ENCODE results near the gene FAM20C. TPM values are rescaled to one million over a fixed set of nuclear protein-coding genes. Genes with fewer than 3 reads are reported as not detected.

FAM20C gene
- total and polyA plus RNA-seq, 2 donors (not counting 3 experiments of a cell fraction or from before 2014, with no cell fraction given), result 14.2 to 34.5 TPM

GRCh38 chr7:281637-282036, 89.3 kb downstream of the FAM20C start:
- intact Hi-C loops (cut with micrococcal nuclease), result no loop called here
- no peak for DNase-seq (ENCODE audit: low read depth, low spot score)
- H3K4me2 ChIP-seq (ENCODE audit: insufficient read depth, low read length), result no peak overlapping the region
- no peaks in the 10 kb centered on the region for H3K36me3 ChIP-seq (ENCODE audit: control insufficient read depth in 2 of 2, extremely low read depth in 1 of 2, insufficient read depth in 2 of 2, low read length in 2 of 2)
- no peaks in the 10 kb centered on the region for H3K4me1 ChIP-seq (ENCODE audit: control insufficient read depth, extremely low read depth, insufficient read depth, low read length)
- no peak overlapping the region for H3K4me3 ChIP-seq (replicated peaks in 1 of 3; ENCODE audit: insufficient read depth in 1 of 3, low read depth in 1 of 3, low read length in 3 of 3)
- H3K27me3 ChIP-seq (ENCODE audit: control insufficient read depth in 2 of 2, insufficient read depth in 2 of 2, low read length in 2 of 2), result peaks cover 0 to 7% of the 10 kb centered on the region in 2 experiments
- BruUV-seq (replicated peaks), result no TSS peak
- POLR2A ChIA-PET, result no interaction called here
- no peaks in the 10 kb centered on the region for H4K20me1 ChIP-seq (replicated peaks; ENCODE audit: control insufficient read depth, extremely low read depth, insufficient read depth, low read length)
- no peaks in the 10 kb centered on the region for H3K9me1 ChIP-seq (replicated peaks; ENCODE audit: control insufficient read depth, extremely low read depth, insufficient read depth, low read length)
- CTCF ChIA-PET, result no interaction called here
- H3K9ac ChIP-seq (replicated peaks; ENCODE audit: extremely low read depth, insufficient read depth, low read length), result no peak overlapping the region
- FAIRE-seq, result no peak
- TF ChIP-seq CTCF (IDR thresholded peaks at IDR 0.05; ENCODE audit: extremely low read depth in 1 of 2, insufficient read depth in 1 of 2, low read depth in 1 of 2, low read length in 2 of 2), result no peak
- no peak for TF ChIP-seq JUN (IDR thresholded peaks at IDR 0.05; ENCODE audit: borderline replicate concordance, insufficient read depth, insufficient read length, low read depth)
- no peak for TF ChIP-seq FOS (IDR thresholded peaks at IDR 0.05; ENCODE audit: borderline replicate concordance, insufficient read depth, low read length)
- no peak for TF ChIP-seq EZH2 (IDR thresholded peaks at IDR 0.05; ENCODE audit: borderline replicate concordance, low read depth, low read length, severe bottlenecking)
- TF ChIP-seq POLR2A (IDR thresholded peaks at IDR 0.05; ENCODE audit: low read depth, low read length), result no peak
- no peak for TF ChIP-seq MAX (IDR thresholded peaks at IDR 0.05; ENCODE audit: insufficient read depth, insufficient read length)
- H3K27ac ChIP-seq (ENCODE audit: insufficient read depth, low read depth, low read length), result no peak overlapping the region
- no peaks in the 10 kb centered on the region for H3K9me3 ChIP-seq (replicated peaks; ENCODE audit: control insufficient read depth, insufficient read depth, low read length)
- dilution Hi-C loops (cut with MboI; ENCODE audit: extremely low pct_ligation_motif_present, low sequenced_read_pairs), result no loop called here
- H2AFZ ChIP-seq (ENCODE audit: low read depth, low read length), result no peak overlapping the region
- no peaks in the 10 kb centered on the region for H3K79me2 ChIP-seq (ENCODE audit: control insufficient read depth, insufficient read depth, low read length)

GRCh38 chr7:282621-283020, 90.2 kb downstream of the FAM20C start:
- FAIRE-seq (no peak), DNase-seq (ENCODE audit: low read depth, low spot score) (no peak)
- Histone ChIP-seq H4K20me1 (replicated peaks; ENCODE audit: control insufficient read depth, extremely low read depth, insufficient read depth, low read length) (no peaks in the 10 kb centered on the region), H2AFZ (ENCODE audit: low read depth, low read length) (no peak overlapping the region), H3K36me3 (ENCODE audit: control insufficient read depth in 2 of 2, extremely low read depth in 1 of 2, insufficient read depth in 2 of 2, low read length in 2 of 2) (no peaks in the 10 kb centered on the region), H3K79me2 (ENCODE audit: control insufficient read depth, insufficient read depth, low read length) (no peaks in the 10 kb centered on the region), H3K27me3 (ENCODE audit: control insufficient read depth in 2 of 2, insufficient read depth in 2 of 2, low read length in 2 of 2) (peaks cover 0 to 4% of the 10 kb centered on the region in 2 experiments), H3K4me3 (replicated peaks in 1 of 3; ENCODE audit: insufficient read depth in 1 of 3, low read depth in 1 of 3, low read length in 3 of 3) (no peak overlapping the region), H3K9me3 (replicated peaks; ENCODE audit: control insufficient read depth, insufficient read depth, low read length) (no peaks in the 10 kb centered on the region), H3K27ac (ENCODE audit: insufficient read depth, low read depth, low read length) (no peak overlapping the region), H3K9ac (replicated peaks; ENCODE audit: extremely low read depth, insufficient read depth, low read length) (no peak overlapping the region), H3K4me1 (ENCODE audit: control insufficient read depth, extremely low read depth, insufficient read depth, low read length) (no peaks in the 10 kb centered on the region), H3K4me2 (ENCODE audit: insufficient read depth, low read length) (no peak overlapping the region), H3K9me1 (replicated peaks; ENCODE audit: control insufficient read depth, extremely low read depth, insufficient read depth, low read length) (no peaks in the 10 kb centered on the region)
- no TSS peak for BruUV-seq (replicated peaks)
- POLR2A ChIA-PET, result no interaction called here
- intact Hi-C loops (cut with micrococcal nuclease) (no loop called here), dilution Hi-C loops (cut with MboI; ENCODE audit: extremely low pct_ligation_motif_present, low sequenced_read_pairs) (no loop called here)
- TF ChIP-seq JUN (IDR thresholded peaks at IDR 0.05; ENCODE audit: borderline replicate concordance, insufficient read depth, insufficient read length, low read depth), result no peak
- TF ChIP-seq EZH2 (IDR thresholded peaks at IDR 0.05; ENCODE audit: borderline replicate concordance, low read depth, low read length, severe bottlenecking), result no peak
- TF ChIP-seq POLR2A (IDR thresholded peaks at IDR 0.05; ENCODE audit: low read depth, low read length), result no peak
- no peak for TF ChIP-seq GATA2 (IDR thresholded peaks at IDR 0.05; ENCODE audit: insufficient read depth, insufficient read length, low read depth, low read length)
- no peak for TF ChIP-seq MAX (IDR thresholded peaks at IDR 0.05; ENCODE audit: insufficient read depth, insufficient read length)
- no peak for TF ChIP-seq POLR2AphosphoS5 (IDR thresholded peaks at IDR 0.05; ENCODE audit: insufficient read depth, low read depth, low read length)
- no peak for TF ChIP-seq MYC (IDR thresholded peaks at IDR 0.05; ENCODE audit: low read depth, low read length)
- no peak for TF ChIP-seq FOS (IDR thresholded peaks at IDR 0.05; ENCODE audit: borderline replicate concordance, insufficient read depth, low read length)
- no peak for TF ChIP-seq CTCF (IDR thresholded peaks at IDR 0.05; ENCODE audit: extremely low read depth in 1 of 2, insufficient read depth in 1 of 2, low read depth in 1 of 2, low read length in 2 of 2)
- CTCF ChIA-PET, result no interaction called here
